Osteoblast (primary cell): ENCODE data around the gene PHKG2. TPM values are rescaled to one million over a fixed set of nuclear protein-coding genes. Genes with fewer than 3 reads are reported as not detected.

Source experiments
- DNase-seq: peaks from one replicate; pipeline ENCODE4 v3.0.0; 2011; ENCODE audit warnings: low spot score, mixed read lengths; ENCODE audit not compliant: insufficient read length; ENCODE audit errors: missing footprints
- H2AFZ ChIP-seq: 2 replicates; pipeline ENCODE4 v1.6.0; 2011; ENCODE audit warnings: mild to moderate bottlenecking, low read length
- H3K27ac ChIP-seq: 2 replicates; pipeline ENCODE4 v1.5.1; 2011; ENCODE audit warnings: mild to moderate bottlenecking, low read depth, low read length, moderate library complexity
- H3K27me3 ChIP-seq: 2 replicates; pipeline ENCODE4 v1.6.0; 2012; ENCODE audit warnings: mild to moderate bottlenecking, control low read depth, inconsistent platforms, low read length, moderate library complexity; ENCODE audit not compliant: insufficient read depth
- H3K36me3 ChIP-seq: 2 replicates; pipeline ENCODE4 v1.5.1; 2011; ENCODE audit warnings: mild to moderate bottlenecking, low read length, control low read depth, moderate library complexity; ENCODE audit not compliant: insufficient read depth
- H3K4me1 ChIP-seq: 2 replicates; pipeline ENCODE4 v1.5.1; 2011; ENCODE audit warnings: mild to moderate bottlenecking, low read length, control low read depth, moderate library complexity; ENCODE audit not compliant: insufficient read depth
- H3K4me2 ChIP-seq: 2 replicates; pipeline ENCODE4 v1.6.0; 2011; ENCODE audit warnings: mild to moderate bottlenecking, low read length; ENCODE audit not compliant: insufficient read depth
- H3K4me3 ChIP-seq: fragments of 200-600 bp; sonication (generic); 3 replicates; pipeline ENCODE4 v1.5.1; 2012; ENCODE audit warnings: mild to moderate bottlenecking, low read length, inconsistent platforms; ENCODE audit not compliant: insufficient read depth
- H3K79me2 ChIP-seq: 2 replicates; pipeline ENCODE4 v1.6.0; 2012; ENCODE audit warnings: mild to moderate bottlenecking, low read length, control low read depth, inconsistent platforms; ENCODE audit not compliant: insufficient read depth
- H3K9me3 ChIP-seq: 2 replicates; pipeline ENCODE4 v1.5.1; 2011; ENCODE audit warnings: low read depth, low read length, control low read depth
- H4K20me1 ChIP-seq: 2 replicates; pipeline ENCODE4 v1.6.0; 2012; ENCODE audit warnings: mild to moderate bottlenecking, low read length, control low read depth; ENCODE audit not compliant: insufficient read depth
- CTCF ChIP-seq: IDR thresholded peaks from 2 replicates; pipeline ENCODE4 v1.5.1; 2011; ENCODE audit warnings: mild to moderate bottlenecking, low read depth, low read length, moderate library complexity; ENCODE audit errors: extremely low read depth
- total RNA-seq: library from RNA; depleted of rRNA; stranded (reverse); fragments of >200 nt; gene quantifications from 2 replicates; pipeline ENCODE4 v1.2.3, GENCODE V29; 2012

Gene PHKG2
- total RNA-seq, 1 donor = 25.0 TPM

GRCh38 chr16:30785126-30786106 lies 37.2 kb downstream of the PHKG2 start:
- Histone ChIP-seq H3K79me2 (peaks cover 33% of the 10 kb centered on the region), H3K4me3 (peak overlapping the region; percentile 97), H3K4me1 (peaks cover 11% of the 10 kb centered on the region), H3K36me3 (peaks cover 31% of the 10 kb centered on the region), H3K27me3 (no peaks in the 10 kb centered on the region), H3K4me2 (peak overlapping the region; percentile 93), H4K20me1 (peaks cover 5% of the 10 kb centered on the region), H3K27ac (peak overlapping the region; percentile 76), H2AFZ (no peak overlapping the region), H3K9me3 (no peaks in the 10 kb centered on the region)
- no peak for TF ChIP-seq CTCF
- peak; percentile 90 for DNase-seq

GRCh38 chr16:30786115-30786935 lies 38.1 kb downstream of the PHKG2 start:
- H2AFZ ChIP-seq = peak overlapping the region; percentile 42
- peaks cover 23% of the 10 kb centered on the region for H3K36me3 ChIP-seq
- H3K4me3 ChIP-seq = peak overlapping the region; percentile 97
- H3K27ac ChIP-seq = peak overlapping the region; percentile 80
- TF ChIP-seq CTCF = no peak
- no peaks in the 10 kb centered on the region for H3K9me3 ChIP-seq
- peak; percentile 100 for DNase-seq
- H3K4me1 ChIP-seq = peaks cover 11% of the 10 kb centered on the region
- peak overlapping the region; percentile 93 for H3K4me2 ChIP-seq
- H4K20me1 ChIP-seq = peaks cover 5% of the 10 kb centered on the region
- H3K79me2 ChIP-seq = peaks cover 33% of the 10 kb centered on the region
- H3K27me3 ChIP-seq = no peaks in the 10 kb centered on the region

GRCh38 chr16:30786936-30787612 lies 38.8 kb downstream of the PHKG2 start, which contains the start of gene ZNF629:
Gene ZNF629, minus strand, starts transcription at chr16:30787205. Its CDS starts 2,723 bp downstream, at chr16:30784482.
- Histone ChIP-seq H3K27me3 (no peaks in the 10 kb centered on the region), H3K79me2 (peaks cover 33% of the 10 kb centered on the region), H3K4me1 (peaks cover 11% of the 10 kb centered on the region), H3K36me3 (peaks cover 15% of the 10 kb centered on the region), H3K9me3 (no peaks in the 10 kb centered on the region), H2AFZ (peak within 1 kb of the TSS; percentile 89), H3K4me2 (peak within 1 kb of the TSS; percentile 93), H3K4me3 (peak within 1 kb of the TSS; percentile 97), H3K27ac (peak within 1 kb of the TSS; percentile 80), H4K20me1 (peaks cover 5% of the 10 kb centered on the region)
- DNase-seq = peak; percentile 98
- TF ChIP-seq CTCF = no peak
